PFSK-1 (cell line): ENCODE measurements around the gene ADSS2. TPM values are rescaled to one million over a fixed set of nuclear protein-coding genes. Genes with fewer than 3 reads are reported as not detected.
A peak's percentile ranks its signal among the peaks of the same experiment; 100 is the strongest.

Experiments
- FOXP2 ChIP-seq: optimal IDR thresholded peaks from 2 replicates; pipeline ENCODE3; 2011; ENCODE audit warnings: borderline replicate concordance, control low read depth, inconsistent platforms; ENCODE audit not compliant: insufficient read depth; ENCODE audit errors: extremely low read length, extremely low read depth
- POLR2AphosphoS5 ChIP-seq: IDR thresholded peaks from 2 replicates; pipeline ENCODE4 v1.6.1; 2012; ENCODE audit warnings: low read depth, mild to moderate bottlenecking, control low read depth, low read length, moderate library complexity
- SIN3A ChIP-seq: IDR thresholded peaks from 2 replicates; pipeline ENCODE4 v1.6.1; 2012; ENCODE audit warnings: mild to moderate bottlenecking, low read length, moderate library complexity, borderline replicate concordance; ENCODE audit not compliant: insufficient read depth
- TAF1 ChIP-seq: IDR thresholded peaks from 2 replicates; pipeline ENCODE4 v1.6.1; 2012; ENCODE audit warnings: low read length, control low read depth, borderline replicate concordance; ENCODE audit not compliant: insufficient read depth
- polyA plus RNA-seq: library from polyadenylated mRNA; unstranded; fragments of >200 nt; gene quantifications from one replicate; pipeline ENCODE4 v1.2.1, GENCODE V29; 2012; ENCODE audit warnings: low read depth, missing spikeins; ENCODE audit not compliant: insufficient read length
- TF ChIP-seq, protein P1 (sequence below), 2 experiments: IDR thresholded peaks; 2 replicates each; pipeline versions ENCODE4 v1.6.1 to v1.8.0; 2011 to 2012; ENCODE audit warnings: low read depth in 2 of 2, low read length in 2 of 2, control low read depth in 1 of 2, inconsistent platforms in 1 of 2, mild to moderate bottlenecking in 1 of 2, moderate library complexity in 1 of 2; ENCODE audit not compliant: insufficient read depth in 1 of 2

Gene ADSS2
- 26.2 TPM for polyA plus RNA-seq

DNA sequence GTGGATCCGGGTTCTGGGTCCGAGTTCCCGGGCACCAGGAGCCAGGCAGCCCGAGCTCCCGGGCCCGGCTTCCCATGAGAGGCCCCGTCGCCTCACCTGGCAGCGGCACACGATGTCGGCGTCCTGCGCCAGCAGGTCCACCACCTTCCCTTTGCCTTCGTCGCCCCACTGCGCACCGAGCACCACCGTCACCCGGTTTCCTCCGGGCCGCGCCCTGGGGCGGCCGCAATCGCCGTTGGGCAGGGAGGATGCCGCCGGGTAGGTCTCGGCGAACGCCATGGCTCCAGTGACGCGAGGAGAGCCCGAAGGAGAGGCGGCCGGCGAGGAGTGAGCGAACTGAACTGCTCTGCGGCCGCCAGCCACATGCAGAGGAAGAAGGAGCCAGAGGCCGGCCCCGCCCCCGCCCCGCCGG, at the start of gene ADSS2:
TSS of gene ADSS2 (minus strand) at position 371 of the 412 bp plus-strand sequence. CDS start at position 279, 92 bp downstream.
- peak; percentile 70 for TF ChIP-seq TAF1
- TF ChIP-seq SIN3A: no peak; the same call in 1 of the 2 replicates
- TF ChIP-seq, protein P1, sequence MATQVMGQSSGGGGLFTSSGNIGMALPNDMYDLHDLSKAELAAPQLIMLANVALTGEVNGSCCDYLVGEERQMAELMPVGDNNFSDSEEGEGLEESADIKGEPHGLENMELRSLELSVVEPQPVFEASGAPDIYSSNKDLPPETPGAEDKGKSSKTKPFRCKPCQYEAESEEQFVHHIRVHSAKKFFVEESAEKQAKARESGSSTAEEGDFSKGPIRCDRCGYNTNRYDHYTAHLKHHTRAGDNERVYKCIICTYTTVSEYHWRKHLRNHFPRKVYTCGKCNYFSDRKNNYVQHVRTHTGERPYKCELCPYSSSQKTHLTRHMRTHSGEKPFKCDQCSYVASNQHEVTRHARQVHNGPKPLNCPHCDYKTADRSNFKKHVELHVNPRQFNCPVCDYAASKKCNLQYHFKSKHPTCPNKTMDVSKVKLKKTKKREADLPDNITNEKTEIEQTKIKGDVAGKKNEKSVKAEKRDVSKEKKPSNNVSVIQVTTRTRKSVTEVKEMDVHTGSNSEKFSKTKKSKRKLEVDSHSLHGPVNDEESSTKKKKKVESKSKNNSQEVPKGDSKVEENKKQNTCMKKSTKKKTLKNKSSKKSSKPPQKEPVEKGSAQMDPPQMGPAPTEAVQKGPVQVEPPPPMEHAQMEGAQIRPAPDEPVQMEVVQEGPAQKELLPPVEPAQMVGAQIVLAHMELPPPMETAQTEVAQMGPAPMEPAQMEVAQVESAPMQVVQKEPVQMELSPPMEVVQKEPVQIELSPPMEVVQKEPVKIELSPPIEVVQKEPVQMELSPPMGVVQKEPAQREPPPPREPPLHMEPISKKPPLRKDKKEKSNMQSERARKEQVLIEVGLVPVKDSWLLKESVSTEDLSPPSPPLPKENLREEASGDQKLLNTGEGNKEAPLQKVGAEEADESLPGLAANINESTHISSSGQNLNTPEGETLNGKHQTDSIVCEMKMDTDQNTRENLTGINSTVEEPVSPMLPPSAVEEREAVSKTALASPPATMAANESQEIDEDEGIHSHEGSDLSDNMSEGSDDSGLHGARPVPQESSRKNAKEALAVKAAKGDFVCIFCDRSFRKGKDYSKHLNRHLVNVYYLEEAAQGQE (IDR thresholded peaks at IDR 0.05; ENCODE audit: insufficient read depth in 1 of 2, low read depth in 2 of 2, low read length in 2 of 2): peak in 1 of 2 experiments; percentile 52; a peak in 1 of 4 replicates
- peak; percentile 71 for TF ChIP-seq POLR2AphosphoS5

DNA sequence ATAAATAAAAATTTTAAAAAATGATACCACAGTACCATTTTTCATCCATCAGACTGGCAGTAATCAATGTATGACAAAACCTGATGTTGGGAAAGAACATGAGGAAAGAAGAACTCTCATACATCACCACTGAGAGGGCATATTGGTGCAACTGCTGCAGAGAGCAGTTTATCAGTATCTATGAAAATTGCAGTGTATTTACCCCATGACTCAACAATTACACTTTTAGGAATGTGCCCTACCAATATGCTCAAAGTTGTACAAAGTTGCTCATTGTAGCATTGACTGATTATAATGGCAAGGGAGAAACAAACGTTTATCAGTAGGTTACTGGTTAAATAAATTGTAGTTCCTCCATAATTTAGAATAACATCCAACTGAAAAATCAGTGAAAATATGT, 46.1 kb upstream of the ADSS2 start:
- TF ChIP-seq, protein P1 (IDR thresholded peaks at IDR 0.05; ENCODE audit: insufficient read depth in 1 of 2, low read depth in 2 of 2, low read length in 2 of 2): no peak
- TF ChIP-seq TAF1 (no peak), POLR2AphosphoS5 (no peak), FOXP2 (no peak), SIN3A (no peak)

DNA sequence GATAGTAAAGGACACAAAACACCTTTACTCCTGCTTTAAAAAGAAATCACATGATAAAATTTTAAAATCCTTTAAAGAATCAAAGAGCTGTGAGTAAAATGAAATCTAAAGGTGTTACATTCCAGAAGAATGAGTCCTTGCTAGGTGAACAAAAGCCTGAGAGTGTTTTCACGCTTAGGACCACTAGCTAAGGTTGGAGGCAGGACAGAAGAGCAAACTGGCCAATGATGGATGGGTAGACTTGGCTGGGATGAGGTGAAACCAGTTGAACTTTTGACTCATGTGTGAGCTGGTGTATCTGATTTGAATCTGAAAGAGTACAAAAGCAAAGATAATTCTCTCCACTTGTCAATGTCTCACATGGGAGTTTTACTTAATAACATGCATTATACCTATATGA, 44.5 kb upstream of the ADSS2 start:
- no peak for TF ChIP-seq TAF1
- TF ChIP-seq, protein P1 (IDR thresholded peaks at IDR 0.05; ENCODE audit: insufficient read depth in 1 of 2, low read depth in 2 of 2, low read length in 2 of 2): no peak
- no peak for TF ChIP-seq FOXP2
- TF ChIP-seq SIN3A: no peak
- TF ChIP-seq POLR2AphosphoS5: no peak

DNA sequence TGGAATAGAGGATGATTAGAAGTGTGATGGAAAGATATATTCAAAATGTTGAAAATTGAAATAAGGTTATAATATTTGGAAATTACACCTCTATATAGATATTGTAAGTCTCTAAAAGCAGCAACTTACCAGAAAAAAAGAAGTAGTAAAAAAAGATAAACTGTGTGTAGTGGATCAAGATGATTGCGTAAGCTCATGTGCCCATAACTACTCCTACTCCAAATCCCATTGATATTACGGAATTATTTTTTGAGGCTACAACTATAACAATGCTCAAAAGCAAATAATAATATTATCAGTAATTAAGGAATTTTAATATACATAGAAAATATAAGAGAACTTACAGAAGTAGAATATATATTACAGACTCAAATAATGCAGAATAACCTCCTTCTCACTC, 42.9 kb upstream of the ADSS2 start:
- TF ChIP-seq TAF1 (no peak), SIN3A (no peak), FOXP2 (no peak)

DNA sequence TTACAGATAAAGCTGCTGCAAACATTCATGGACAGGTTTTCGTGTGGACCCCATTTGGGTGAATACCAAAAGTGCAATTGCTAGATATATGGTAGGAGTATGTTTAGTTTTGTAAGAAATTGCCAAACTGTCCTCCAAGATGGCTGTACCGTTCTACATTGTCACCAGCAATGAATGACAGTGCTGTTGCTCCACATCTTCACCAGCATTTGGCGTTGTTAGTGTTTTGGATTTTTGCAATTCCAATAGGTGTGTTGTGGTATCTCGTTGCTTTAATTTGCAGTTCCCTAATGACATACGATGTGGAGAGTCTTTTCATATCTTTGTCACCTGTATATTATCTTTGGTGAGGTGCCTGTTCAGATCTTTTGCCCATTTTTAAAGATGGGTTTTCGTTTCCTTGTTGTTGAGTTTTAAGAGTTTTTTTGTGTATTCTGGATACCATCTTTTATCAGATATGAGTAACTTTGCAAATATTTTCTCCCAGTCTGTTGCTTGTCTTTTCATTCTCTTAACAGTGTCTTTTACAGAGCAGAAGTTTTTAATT, 21.4 kb upstream of the ADSS2 start:
- TF ChIP-seq FOXP2: no peak
- TF ChIP-seq SIN3A: no peak
- no peak for TF ChIP-seq POLR2AphosphoS5
- TF ChIP-seq TAF1: no peak

DNA sequence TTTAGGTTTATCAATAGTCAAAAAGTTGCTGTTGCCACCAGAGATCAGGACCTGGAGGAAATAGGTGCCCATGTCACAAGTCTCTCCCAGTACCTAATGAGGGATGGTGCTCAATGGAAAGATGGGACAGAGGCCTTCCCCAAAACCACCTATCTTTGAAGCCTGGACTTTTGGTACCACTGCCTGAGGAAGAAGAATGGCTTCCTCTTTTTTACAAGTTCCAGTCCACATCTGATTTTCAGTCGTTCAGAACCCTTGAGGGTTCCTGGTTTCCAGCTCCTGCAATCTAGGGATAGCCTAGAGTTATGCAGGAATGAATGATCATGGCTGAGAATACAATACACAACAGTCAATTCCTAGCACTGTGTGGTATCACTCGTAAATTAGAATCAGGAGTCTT, 15.0 kb upstream of the ADSS2 start:
- TF ChIP-seq, protein P1 (IDR thresholded peaks at IDR 0.05; ENCODE audit: insufficient read depth in 1 of 2, low read depth in 2 of 2, low read length in 2 of 2): no peak
- no peak for TF ChIP-seq SIN3A
- no peak for TF ChIP-seq POLR2AphosphoS5
